GM20431 (cell line): ENCODE results near the gene RIT1.
"Not testable (repeated sequence)": the region's sequence is repeated elsewhere in the genome, so short reads cannot be mapped to it uniquely, and the experiment has no call there.

Source experiments
- in situ Hi-C: fragments of 300-500 bp; cut with MseI, MboI; formaldehyde crosslinking; loops from one replicate; pipeline ENCODE4 v1.15.0; 2020; ENCODE audit warnings: low sequenced_read_pairs; ENCODE audit not compliant: unreplicated experiment

The RIT1 gene

GRCh38 chr1:155934097-155934935 lies 23.2 kb upstream of the RIT1 start, which contains the start of gene KHDC4:
Gene KHDC4 (minus strand): TSS chr1:155934413. CDS start chr1:155934373, 40 bp downstream.
- in situ Hi-C loops = no loop called here

- in situ Hi-C loops = no loop called here
Measured at GRCh38 chr1:155933591-155934096, 22.5 kb upstream of the RIT1 start.

GRCh38 chr1:155932487-155932886 lies 21.3 kb upstream of the RIT1 start:
- in situ Hi-C loops = no loop called here

- in situ Hi-C loops = no loop called here
Measured at GRCh38 chr1:155932081-155932480, 20.9 kb upstream of the RIT1 start.

GRCh38 chr1:155931332-155932038 lies 20.3 kb upstream of the RIT1 start:
- in situ Hi-C loops = no loop called here

GRCh38 chr1:155930725-155931124 lies 19.6 kb upstream of the RIT1 start:
- in situ Hi-C loops = not testable (repeated sequence)

GRCh38 chr1:155929057-155929456 lies 17.9 kb upstream of the RIT1 start:
- in situ Hi-C loops = no loop called here

GRCh38 chr1:155925506-155925905 lies 14.4 kb upstream of the RIT1 start:
- in situ Hi-C loops = no loop called here

GRCh38 chr1:155920717-155921116 lies 9.6 kb upstream of the RIT1 start:
- in situ Hi-C loops = no loop called here

- in situ Hi-C loops = no loop called here
Measured at GRCh38 chr1:155919801-155920200, 8.7 kb upstream of the RIT1 start.

- in situ Hi-C loops = no loop called here
Measured at GRCh38 chr1:155918660-155919059, 7.5 kb upstream of the RIT1 start.

- in situ Hi-C loops = no loop called here
Measured at GRCh38 chr1:155913969-155914757, 3.0 kb upstream of the RIT1 start.

- in situ Hi-C loops = no loop called here
Measured at GRCh38 chr1:155912056-155912536, 947 bp upstream of the RIT1 start.

GRCh38 chr1:155910621-155911121 lies 478 bp downstream of the RIT1 start:
- in situ Hi-C loops = no loop called here

- in situ Hi-C loops = no loop called here
Measured at GRCh38 chr1:155909894-155910293, 1.3 kb downstream of the RIT1 start.

- in situ Hi-C loops = no loop called here
Measured at GRCh38 chr1:155904261-155904660, 6.9 kb downstream of the RIT1 start.

- in situ Hi-C loops = no loop called here
Measured at GRCh38 chr1:155900161-155900560, 11.0 kb downstream of the RIT1 start.

- in situ Hi-C loops = no loop called here
Measured at GRCh38 chr1:155899683-155900082, 11.5 kb downstream of the RIT1 start.

GRCh38 chr1:155898888-155899287 lies 12.3 kb downstream of the RIT1 start:
- in situ Hi-C loops = no loop called here

GRCh38 chr1:155897746-155898145 lies 13.4 kb downstream of the RIT1 start:
- in situ Hi-C loops = no loop called here
